ENCODE data around the gene PRKAR1B. TPM values are rescaled to one million over a fixed set of nuclear protein-coding genes. Genes with fewer than 3 reads are reported as not detected.

Gene PRKAR1B
- total and polyA plus RNA-seq, 7 donors, result 1.4 to 4.6 (median 1.9) TPM

DNA sequence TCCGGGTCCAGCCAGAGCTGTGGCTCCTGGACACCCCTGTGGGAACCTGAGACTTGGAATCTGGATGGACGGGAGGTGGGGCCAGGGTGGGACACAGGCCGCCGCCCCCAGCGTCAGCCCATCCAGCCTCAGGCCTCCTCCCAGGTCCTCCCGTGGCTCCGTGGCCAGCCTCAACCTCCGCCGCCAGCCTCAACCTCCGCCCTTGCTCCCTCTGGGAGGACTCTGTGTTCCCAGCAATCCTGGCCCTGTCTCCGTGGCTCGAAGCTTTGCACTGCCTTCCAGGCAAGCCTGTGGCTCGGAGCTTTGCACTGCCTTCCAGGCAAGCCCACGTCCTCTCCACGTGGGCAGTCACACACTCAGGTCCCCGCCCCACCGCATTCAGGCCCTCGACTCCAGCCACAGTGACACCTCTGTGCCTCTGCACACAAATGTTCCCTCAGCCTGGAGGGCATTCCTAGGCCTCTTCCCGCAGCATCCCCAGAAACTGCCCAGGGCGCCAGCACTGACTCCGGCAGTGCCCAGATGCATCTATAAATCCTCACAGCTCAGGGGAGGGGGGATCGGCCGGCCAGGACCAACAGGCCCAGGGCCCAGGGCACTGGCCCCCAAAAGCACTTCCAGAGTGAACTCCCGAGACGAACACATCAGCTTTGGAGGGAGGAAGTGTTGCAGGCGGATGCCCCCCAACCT lies 162.8 kb downstream of the PRKAR1B start:
- TF ChIP-seq, protein P1, sequence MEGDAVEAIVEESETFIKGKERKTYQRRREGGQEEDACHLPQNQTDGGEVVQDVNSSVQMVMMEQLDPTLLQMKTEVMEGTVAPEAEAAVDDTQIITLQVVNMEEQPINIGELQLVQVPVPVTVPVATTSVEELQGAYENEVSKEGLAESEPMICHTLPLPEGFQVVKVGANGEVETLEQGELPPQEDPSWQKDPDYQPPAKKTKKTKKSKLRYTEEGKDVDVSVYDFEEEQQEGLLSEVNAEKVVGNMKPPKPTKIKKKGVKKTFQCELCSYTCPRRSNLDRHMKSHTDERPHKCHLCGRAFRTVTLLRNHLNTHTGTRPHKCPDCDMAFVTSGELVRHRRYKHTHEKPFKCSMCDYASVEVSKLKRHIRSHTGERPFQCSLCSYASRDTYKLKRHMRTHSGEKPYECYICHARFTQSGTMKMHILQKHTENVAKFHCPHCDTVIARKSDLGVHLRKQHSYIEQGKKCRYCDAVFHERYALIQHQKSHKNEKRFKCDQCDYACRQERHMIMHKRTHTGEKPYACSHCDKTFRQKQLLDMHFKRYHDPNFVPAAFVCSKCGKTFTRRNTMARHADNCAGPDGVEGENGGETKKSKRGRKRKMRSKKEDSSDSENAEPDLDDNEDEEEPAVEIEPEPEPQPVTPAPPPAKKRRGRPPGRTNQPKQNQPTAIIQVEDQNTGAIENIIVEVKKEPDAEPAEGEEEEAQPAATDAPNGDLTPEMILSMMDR (IDR thresholded peaks at IDR 0.05), result no peak
- Histone ChIP-seq H3K4me3 (no peak overlapping the region), H3K9me3 (no peaks in the 10 kb centered on the region), H3K4me1 (peaks cover 5% of the 10 kb centered on the region), H3K27ac (no peak overlapping the region), H3K36me3 (ENCODE audit: insufficient read depth in 1 of 2, low read depth in 1 of 2) (no peaks in the 10 kb centered on the region), H3K27me3 (ENCODE audit: insufficient read depth in 3 of 3, low read length in 2 of 3) (peaks cover 0 to 16% (median 0%) of the 10 kb centered on the region in 3 donors)
- no peak for ATAC-seq
- intact Hi-C loops (cut with DNase I), result loop anchor here in 1 of 2 donors (10.0 kb wide), 1 partner anchor 220 kb away; no protein-coding TSS in a partner anchor
- DNase-seq, result no peak
- WGBS, 3 donors, result 62 to 78% (median 64%) methylated on average over 26 of the region's 26 CpGs

DNA sequence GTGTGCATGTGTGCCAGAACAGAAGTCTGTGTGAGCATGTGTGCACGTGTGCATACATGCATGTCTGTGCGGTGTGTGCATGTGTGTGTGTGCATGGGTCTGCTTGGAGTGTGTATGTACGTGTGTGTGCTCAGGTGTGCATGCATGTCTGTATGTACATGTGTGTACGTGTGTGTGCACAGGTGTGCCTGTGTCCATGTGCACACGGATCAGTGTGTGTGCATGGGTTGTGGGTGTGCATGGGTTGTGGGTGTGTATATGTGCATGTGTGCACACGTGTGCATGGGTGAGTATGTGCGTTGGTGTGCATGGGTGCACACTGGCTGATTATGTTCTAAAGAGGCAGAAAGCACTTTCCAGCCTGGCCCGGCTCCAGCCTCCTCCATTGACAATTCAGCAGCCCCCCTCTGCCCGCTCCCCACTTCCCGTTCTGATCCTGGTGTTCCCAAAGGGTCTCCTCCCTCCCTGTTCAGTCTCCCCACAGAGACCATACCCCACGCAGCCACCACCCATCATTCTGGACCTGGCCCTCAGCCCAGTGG lies 163.4 kb downstream of the PRKAR1B start:
- Histone ChIP-seq H3K27ac (no peak overlapping the region), H3K4me3 (no peak overlapping the region), H3K9me3 (no peaks in the 10 kb centered on the region), H3K4me1 (peaks cover 3% of the 10 kb centered on the region), H3K36me3 (ENCODE audit: insufficient read depth in 1 of 2, low read depth in 1 of 2) (no peaks in the 10 kb centered on the region), H3K27me3 (ENCODE audit: insufficient read depth in 3 of 3, low read length in 2 of 3) (peaks cover 0 to 10% (median 0%) of the 10 kb centered on the region in 3 donors)
- 81 to 90% (median 83%) methylated on average over 11 of the region's 11 CpGs for WGBS, 3 donors
- no peak for DNase-seq
- no peak for ATAC-seq
- TF ChIP-seq, protein P1 (IDR thresholded peaks at IDR 0.05), result no peak
- intact Hi-C loops (cut with DNase I), result loop anchor here in 1 of 2 donors (10.0 kb wide), 1 partner anchor 219 kb away; no protein-coding TSS in a partner anchor

DNA sequence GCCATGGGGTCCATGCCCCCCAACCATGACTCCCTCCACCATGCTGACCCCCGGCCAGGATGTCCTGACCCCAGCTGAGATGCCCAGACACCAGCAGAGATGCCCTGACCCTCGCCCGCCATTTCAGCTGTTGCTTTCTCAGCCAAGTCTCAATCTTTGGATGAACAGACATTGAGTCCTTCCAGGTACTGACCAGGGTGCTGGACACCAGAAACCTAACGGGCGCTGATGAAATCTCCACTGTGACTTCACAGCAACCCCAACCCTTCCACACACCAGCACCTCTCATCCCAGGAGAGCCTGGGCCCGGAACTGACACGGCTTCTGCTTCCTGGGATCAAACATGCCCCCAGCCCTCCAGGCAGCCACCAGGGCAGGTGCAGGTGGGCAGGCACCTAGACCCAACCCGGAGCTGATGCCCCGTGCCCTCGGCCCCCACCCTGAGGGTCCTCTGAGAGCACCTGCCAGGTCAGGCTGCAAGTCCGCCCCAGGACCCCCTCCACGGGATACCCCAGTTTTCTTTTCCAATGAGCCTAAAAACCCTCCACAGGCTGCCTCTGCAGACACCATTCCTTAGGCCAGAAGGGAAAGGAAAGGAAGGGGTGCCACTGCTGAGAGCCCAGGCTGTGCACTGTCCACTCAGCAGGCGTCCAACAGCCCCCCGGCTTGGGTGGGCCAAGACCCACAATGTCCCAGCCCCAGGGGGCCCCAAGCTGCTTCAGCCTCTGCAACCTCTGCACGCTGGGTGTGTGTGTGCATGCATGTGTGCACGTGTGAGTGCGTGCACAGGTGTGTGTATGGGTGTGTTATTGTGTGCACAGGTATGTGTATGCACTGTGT lies 164.1 kb downstream of the PRKAR1B start:
- Histone ChIP-seq H3K27ac (no peak overlapping the region), H3K4me3 (no peak overlapping the region), H3K9me3 (no peaks in the 10 kb centered on the region), H3K4me1 (no peaks in the 10 kb centered on the region), H3K36me3 (ENCODE audit: insufficient read depth in 1 of 2, low read depth in 1 of 2) (no peaks in the 10 kb centered on the region), H3K27me3 (ENCODE audit: insufficient read depth in 3 of 3, low read length in 2 of 3) (peaks cover 0 to 3% (median 0%) of the 10 kb centered on the region in 3 donors)
- ATAC-seq (no peak), DNase-seq (no peak)
- intact Hi-C loops (cut with DNase I), result loop anchor here in 1 of 2 donors (10.0 kb wide), 1 partner anchor 218 kb away; no protein-coding TSS in a partner anchor
- WGBS, 3 donors, result 85 to 92% (median 91%) methylated on average over 17 of the region's 17 CpGs
- TF ChIP-seq, protein P1 (IDR thresholded peaks at IDR 0.05), result no peak

DNA sequence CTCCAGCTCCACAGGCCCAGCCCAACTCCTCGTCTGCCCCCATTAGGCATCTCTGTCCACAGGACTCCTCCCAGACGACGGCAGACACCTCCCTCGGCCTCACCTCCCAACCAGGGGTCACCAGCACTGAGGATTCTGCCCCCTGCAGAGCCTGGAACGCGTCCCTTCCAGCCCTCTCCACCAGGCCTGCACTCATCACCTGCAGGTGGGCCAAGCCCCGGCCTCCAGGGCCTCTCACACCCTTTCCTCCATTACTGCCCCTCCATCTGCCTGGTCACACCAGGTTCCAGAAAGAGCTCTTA lies 164.8 kb downstream of the PRKAR1B start:
- Histone ChIP-seq H3K27me3 (ENCODE audit: insufficient read depth in 3 of 3, low read length in 2 of 3) (no peaks in the 10 kb centered on the region), H3K36me3 (ENCODE audit: insufficient read depth in 1 of 2, low read depth in 1 of 2) (no peaks in the 10 kb centered on the region), H3K4me1 (no peaks in the 10 kb centered on the region), H3K4me3 (no peak overlapping the region), H3K9me3 (no peaks in the 10 kb centered on the region), H3K27ac (no peak overlapping the region)
- TF ChIP-seq, protein P1 (IDR thresholded peaks at IDR 0.05), result no peak
- no peak for DNase-seq
- ATAC-seq, result no peak
- intact Hi-C loops (cut with DNase I), result loop anchor here in 1 of 2 donors (10.0 kb wide), 1 partner anchor 218 kb away; no protein-coding TSS in a partner anchor
- WGBS, 3 donors, result 88 to 89% (median 88%) methylated on average over 7 of the region's 7 CpGs

All from psoas muscle (tissue), 8 donors.